ENCODE results near the gene PTGDR2.

The PTGDR2 gene

DNA sequence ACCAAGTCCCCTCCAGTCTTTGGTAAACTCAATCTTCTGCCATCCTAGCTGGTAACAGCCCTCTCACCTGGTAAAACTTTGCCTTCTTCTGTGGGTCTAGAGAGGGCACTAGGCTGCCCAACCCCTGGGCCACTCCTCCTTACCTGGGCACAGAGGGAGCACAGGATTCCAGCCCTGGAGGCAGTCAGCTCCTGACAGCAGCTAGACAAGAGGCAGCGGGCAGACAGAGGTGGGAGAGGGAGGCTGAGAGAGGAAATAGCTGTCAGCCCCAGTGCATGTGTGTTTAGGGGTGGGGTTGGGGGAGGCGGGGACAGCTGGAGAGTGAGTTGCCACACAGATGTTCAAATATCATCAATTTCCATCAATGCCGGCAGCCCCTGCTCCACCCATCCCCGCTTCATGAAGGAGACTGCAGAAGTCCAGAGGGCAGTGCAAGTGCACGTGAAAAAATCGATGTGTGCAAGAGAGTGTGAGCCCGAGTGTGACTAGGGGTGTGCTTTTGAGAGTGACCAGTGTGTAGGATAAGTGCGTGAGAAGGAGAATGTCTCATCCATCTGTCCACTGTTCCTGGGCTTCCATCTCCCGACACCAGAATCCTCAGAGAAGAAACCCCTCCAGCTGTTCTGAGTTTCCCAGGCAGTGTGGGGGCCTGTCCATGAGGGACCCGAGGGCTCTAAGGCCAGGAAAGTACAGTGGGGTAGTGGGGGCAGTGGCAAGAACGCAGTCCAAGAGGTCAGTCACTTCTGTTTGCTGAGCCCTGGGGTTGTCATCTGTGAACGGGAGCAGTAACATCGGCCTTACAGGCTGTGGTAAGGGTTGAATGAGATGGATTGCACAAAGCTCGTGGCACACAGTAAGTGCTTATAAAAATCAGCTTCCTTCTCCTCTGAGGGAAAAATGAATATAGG, at the start of gene PTGDR2:
TSS of gene PTGDR2 (minus strand) at position 225 of the 908 bp plus-strand sequence. CDS start 2,228 bp downstream, outside the sequence.
- DNase-seq (ENCODE audit: low read depth in 3 of 3), result no peak

DNA sequence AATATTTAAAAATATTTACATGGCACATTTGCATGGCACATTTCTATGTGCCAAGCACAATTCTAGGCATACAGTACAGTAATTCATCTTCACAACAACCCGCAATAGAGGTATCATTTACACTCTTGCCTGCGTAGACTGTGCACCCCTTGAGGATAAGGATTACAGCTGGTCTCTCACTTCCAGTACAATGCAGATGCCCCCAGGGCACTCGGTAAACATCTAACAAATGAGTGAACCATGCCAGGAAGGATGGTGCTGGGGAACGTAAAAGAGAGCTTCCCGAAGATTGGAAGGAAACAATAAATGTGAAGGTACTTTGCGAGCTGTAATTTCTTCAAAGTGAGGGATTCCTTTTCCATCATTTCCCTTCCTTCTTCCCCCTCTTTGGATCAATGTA, 49.3 kb upstream of the PTGDR2 start:
- no peak for DNase-seq (ENCODE audit: low read depth in 3 of 3)

DNA sequence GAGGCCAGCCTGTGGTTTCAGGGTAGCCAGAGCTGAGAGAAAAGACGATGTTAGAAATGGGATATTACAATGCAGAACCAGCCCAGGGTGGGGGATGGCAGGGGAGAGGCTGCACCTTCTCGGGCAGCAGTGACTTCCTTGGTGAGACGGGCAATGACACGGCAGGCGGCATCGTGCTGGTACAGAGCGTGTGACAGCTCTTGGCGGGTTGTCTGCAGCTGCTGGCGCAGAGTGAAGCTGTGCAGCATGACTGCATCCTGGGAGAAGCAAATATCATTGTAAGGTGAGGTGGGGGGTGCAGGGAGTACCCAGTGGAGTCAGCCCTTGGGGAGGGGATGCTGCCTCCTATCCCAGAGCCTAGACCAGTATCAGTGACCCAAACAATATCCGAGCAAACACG, 46.9 kb upstream of the PTGDR2 start:
- no peak for DNase-seq (ENCODE audit: low read depth in 3 of 3)

DNA sequence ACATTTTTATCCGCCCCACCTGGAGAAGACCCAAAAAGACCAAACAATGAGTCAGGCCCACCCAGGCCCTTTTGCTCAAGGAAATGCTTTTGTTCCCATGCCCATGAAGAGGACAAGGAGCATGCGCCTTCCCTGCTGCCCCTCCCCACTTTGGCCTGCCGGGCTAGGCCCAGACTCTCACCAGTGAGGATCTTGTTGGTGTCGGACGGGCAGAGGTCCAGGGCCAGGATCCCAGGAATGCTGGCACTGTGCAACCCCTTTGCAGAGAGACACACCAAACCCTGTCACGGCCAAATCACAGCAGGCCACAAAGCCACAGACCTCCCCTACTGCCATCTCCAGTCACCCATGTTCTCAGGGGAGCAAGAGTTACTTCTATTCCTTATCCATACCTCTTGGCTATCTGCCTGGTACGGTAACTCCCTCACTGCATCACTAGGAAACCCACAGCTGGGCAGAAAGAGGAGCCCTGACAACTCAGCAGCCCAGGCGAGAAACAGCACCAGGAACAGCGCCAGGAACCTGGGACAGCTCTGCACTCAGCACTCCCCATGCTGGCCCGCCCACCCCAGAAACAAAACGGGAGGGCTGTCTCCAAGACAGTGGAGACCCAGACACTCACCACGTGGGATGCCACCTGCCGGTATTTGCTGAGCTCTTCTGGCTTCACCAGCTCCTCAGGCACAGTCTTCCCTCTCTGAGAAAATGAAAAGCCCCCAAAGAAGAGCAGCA, 45.1 kb upstream of the PTGDR2 start:
- no peak for DNase-seq (ENCODE audit: low read depth in 3 of 3)

DNA sequence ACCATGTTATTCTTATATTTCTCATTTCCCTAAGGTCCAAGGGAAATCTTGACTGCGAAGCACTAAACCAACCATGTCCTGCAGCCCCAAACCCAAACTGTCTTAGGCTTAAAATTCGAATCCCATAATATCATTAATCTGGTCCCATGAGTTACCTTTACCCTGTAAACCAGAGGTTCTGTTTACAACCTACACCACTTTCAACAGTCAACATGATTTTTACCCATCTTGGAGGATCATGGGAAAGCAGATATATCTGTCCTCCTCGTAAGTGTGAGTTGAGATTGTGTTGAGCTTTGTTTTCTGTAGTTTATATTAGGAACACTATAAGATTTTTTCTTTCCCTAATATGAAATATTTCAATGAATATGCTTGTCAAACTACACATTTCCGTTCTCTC, 44.2 kb upstream of the PTGDR2 start:
- no peak for DNase-seq (ENCODE audit: low read depth in 3 of 3)

DNA sequence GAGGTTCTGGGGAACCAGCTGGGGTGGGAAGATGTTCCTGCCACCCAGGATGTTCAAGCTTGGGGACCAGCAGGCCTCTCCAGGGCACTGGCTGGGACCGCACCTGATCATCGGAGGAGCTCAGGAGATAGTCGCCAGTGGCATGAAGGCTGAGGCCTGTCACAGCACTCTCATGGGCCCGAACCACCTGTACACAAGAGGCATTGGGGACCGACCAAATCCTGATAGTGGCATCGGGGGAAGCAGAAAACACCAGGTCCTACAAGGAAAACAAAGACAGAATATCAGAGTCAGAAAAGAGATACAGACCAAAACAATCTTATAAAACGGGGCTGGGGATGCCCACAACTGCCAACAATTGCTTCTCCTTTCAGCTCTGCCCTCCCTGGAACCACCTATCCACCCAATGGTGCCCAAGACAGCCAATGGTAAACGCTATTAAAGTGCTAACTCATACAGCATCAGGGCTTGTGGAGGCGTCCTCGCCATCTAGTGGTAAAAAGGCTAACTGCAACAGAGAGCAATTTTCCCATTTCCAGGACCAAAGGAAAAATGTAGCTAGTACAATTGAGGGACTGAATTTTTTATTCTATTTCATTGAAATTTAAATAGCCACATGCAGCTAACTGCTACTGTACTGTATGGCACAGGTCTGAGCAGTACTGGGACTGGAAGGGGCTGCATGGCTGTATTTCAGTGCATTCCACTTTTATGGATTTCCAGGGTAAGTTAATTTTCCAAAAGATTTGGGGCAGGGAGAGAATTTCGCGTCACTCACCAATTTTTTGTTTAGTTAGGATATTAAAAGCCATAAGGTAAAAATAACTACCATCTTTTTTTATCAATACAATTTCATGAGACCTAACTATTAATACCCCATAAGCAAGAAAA, 43.5 kb upstream of the PTGDR2 start:
- no peak for DNase-seq (ENCODE audit: low read depth in 3 of 3)

DNA sequence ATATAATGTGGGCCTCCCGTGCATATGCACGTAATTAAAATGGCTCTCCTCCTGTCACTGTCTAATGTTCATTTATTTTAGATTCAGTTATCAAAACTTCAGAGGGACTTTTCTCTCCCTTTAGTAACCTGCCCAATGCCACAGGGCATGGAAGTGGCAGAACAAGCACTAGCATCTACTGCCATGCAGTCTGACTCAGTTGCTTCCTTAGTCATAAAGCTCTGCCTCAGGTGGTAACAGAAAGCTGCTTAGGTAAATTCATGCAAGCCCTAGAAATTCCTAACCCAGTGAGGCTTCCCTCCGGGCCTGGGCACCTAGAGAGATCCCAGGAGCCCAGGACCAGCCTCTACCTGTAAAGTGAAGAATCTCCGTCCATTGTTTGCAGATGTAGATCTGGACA, 41.7 kb upstream of the PTGDR2 start:
- no peak for DNase-seq (ENCODE audit: low read depth in 3 of 3)

DNA sequence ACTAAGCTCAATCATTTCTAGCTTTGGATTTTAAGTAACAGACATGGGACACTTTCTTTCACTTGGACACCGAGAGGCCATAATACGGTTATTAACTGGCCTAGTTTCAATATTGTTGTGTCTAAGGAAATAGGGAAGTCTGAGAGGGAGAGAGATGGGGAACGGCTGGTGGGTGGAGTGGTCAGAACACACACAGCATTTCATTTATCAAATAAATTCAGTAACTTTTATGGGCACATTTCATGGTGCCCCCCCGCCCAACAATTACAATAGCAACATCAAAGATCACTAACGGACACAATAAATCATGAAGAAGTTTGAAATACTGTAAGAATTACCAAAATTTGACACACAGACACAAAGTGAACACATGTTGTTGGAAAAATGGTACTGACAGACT, 39.9 kb upstream of the PTGDR2 start:
- no peak for DNase-seq (ENCODE audit: low read depth in 3 of 3)

DNA sequence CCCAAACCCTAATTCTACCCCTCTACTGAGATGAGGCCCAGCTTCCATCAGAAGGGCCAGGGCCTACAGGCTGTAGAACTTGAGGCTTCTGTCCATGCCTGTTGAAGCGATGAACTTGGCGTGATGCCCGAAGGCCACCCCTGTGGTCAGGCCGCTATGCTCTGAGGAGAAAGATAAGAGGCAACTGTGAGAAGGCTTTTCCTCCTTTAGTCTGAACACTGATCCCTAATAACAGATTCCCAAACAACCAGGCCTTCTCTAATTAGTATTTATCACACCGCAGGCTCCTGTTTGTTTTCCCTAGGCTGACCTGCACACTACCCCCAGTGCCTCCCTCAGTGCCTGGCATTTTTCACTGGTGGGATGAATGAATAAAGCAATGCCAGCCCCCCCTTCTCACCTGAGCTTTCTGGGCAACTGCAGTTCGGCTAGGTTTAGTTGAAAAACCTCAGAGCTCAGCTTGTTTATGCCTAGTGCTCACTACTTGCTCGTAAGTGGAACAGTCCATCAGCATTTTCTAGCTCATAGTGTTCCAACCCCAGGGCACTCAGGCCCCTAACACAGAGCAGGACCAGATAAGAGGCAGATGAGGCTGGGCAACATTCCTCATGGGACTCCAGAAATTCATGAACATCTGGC, 35.5 kb upstream of the PTGDR2 start:
- no peak for DNase-seq (ENCODE audit: low read depth in 3 of 3)

DNA sequence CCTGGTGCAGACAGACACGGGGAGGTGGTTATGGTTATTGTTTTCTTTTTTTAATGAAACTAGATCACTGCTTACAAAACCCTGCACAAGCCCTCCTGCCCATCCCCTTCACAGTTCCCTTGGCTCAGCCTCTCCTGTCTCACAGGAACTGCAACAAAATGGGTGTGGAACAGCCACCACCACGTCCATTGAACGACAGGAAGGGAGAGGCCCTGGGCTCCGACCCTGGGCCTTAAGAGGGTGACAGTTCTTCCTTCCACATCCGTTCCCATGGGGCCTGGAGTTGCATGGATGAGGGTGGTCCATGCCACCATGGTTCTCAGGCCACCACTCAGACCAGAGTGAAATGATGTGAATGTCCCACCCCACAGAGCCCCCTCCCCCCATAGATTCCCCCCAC, 34.9 kb upstream of the PTGDR2 start:
- no peak for DNase-seq (ENCODE audit: low read depth in 3 of 3)

DNA sequence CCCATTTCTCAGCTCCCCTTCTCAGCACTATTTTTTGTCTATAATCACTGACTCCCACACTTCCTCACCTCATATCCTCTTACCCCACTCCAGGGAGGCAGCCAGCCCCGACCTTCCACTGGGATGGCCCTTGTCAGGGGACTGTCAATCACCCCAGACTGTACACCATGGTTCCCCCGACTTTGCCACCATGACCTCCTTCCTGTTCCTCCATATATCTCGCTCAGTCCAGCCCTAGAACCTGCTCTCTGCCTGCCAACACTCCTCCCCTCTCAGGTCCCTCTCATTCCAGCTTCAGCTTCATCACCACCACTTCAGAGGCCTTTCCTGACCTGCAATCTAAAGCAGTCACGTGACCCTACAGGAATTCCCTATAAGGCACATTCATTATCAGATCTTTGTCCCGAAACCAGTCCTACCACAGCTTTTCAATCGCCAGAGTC, 34.1 kb upstream of the PTGDR2 start:
- DNase-seq (ENCODE audit: low read depth in 3 of 3), result no peak

DNA sequence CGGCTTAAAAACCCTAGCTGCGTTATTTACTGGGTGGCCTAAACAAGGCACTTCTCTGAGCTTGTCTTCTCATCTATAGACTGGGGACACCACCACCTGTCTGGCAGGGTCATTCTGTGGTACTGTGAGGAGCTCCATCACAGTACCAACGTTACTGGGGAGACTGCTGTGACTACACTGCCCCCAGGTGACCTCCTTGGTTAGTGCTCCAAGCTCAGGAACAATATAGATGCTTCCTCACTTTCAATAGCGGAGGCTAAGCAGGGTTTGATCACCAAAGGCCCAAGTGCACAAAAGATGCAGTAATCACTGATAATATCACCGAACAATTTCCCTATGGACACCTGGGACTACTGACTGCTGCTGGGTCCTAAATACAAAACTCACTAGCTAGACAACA, 31.8 kb upstream of the PTGDR2 start:
- DNase-seq (ENCODE audit: low read depth in 3 of 3), result no peak

DNA sequence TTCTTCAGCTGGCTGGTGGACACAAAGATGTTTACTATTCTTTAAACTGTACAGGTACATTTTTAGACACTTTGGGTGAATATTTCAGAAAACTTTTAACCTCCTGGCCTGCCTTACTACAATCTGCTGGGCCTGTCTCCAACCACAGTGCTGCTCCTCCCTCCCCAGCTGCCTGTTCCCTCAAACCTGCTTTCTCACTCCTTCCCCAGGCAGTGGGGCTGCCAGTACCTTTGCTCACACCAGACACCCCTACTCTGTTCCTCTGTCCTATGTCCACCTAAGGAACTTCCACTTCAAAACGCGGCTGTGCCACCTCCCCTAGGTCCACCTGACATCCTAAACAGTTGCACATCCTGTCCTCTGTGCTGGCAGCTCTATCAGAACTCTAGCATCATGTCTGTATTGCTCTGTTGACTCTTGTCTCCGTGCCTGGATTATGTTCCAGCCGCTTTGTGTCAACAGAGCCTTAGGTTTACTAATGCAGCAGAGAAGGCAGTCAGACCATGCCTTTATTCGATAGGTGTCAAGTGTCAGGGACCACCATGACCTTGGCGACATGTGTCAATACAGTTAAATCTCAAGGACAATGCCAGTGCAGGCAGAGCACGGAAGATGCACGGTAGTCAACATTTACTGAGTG, 25.0 kb upstream of the PTGDR2 start:
- no peak for DNase-seq (ENCODE audit: low read depth in 3 of 3)

DNA sequence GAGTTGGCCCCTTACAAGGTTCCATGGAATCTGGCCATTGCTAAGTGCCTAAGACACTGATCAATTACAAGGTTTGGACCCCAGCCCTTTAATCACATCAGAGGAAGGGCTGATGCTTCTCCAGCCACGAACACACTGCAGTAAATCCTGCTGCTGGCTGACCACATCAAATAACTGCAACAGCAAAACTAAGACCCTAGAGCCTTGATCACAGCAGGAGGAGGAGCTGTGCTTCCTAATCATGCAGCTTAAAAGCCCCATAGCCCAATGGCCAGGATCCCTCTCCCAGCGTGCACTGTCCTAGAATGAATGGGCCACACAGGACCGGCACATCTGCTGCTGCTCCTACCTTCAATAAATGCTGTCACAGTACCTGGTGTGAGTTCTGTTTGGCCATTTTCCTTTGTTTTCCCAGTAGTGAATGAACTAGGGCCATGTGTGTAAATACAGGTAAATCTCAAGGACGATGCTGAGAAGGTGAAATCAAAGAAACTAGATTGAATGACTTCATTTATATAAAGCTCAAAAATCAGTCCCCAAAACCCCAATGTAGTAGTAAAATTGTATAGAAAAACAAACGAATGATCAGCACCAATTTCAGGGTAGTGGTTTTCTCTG, 24.3 kb upstream of the PTGDR2 start:
- no peak for DNase-seq (ENCODE audit: low read depth in 3 of 3)

DNA sequence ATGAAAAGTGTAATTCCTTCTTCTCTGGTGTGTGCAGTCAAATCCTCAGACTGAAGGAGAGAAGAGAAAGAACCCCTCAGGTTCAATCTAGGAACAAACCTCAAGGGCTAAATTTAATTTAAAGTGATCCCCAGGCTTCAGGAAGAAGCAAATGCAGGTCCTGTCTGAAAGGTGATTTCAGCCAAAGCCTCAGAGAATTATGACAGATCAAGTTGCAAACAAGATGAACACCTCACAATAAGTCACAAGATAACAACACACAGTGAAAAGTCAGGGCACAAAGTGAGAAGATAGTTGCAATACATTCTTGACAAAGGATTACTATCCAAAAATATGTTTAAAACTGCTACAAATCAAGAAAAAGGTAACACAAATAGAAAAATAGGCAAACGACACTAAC, 23.4 kb upstream of the PTGDR2 start:
- DNase-seq (ENCODE audit: low read depth in 3 of 3), result no peak

DNA sequence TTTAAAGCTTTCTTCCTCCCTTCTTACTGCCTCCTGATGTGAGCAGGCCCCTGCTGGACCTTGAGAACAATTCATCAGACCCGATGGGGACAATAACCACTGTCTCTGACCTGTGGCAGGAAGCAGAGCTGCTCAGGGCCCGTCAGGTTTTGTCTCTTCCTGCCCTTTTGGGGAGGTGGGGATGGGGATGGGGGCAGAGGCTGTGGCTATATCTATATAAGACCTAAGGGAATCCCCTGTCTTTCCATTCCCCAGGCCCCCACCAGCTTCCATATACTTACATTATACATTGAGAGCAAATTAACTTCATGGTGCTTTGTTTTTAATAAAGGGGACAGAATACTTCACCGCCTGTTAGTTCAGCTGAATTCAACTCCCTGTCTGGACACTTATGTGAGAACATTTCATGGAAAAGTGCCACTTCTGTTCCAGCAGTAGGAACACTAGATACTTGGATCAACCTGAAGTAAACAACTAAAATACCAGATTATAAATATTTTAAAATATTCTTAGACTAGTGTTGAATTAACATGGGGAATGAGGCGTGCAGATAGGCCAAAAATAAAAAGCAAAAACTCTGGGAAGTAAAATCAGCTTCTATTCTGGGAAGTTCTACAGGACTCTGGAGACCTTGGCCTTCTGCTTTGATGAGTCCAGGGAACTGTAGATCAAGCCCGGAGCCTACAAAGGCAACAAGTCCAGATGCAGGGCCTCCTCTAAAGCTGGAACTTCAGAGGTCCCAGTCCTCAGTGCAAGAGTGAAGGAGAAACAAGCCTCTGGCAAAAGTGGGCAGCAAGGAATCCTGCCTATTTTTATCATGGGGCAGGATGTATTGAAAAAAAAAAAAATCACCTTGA, 22.7 kb upstream of the PTGDR2 start:
- no peak for DNase-seq (ENCODE audit: low read depth in 3 of 3)

DNA sequence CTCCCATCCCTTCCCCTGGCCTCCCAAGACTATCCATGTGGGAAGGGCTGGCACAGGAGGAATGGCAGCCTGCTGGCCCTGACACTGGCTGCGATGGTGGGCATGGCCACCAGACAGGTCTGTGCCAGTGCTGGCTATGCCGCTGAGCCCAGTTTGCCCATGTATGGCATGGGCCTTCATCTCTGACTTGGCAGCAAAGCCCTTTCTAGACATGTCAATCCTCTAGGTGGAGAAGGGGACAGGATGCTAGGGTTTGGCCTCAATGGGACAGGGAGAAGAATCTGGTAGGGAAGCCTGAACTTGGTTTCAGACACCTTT, 20.4 kb upstream of the PTGDR2 start:
- DNase-seq (ENCODE audit: low read depth in 3 of 3), result no peak

DNA sequence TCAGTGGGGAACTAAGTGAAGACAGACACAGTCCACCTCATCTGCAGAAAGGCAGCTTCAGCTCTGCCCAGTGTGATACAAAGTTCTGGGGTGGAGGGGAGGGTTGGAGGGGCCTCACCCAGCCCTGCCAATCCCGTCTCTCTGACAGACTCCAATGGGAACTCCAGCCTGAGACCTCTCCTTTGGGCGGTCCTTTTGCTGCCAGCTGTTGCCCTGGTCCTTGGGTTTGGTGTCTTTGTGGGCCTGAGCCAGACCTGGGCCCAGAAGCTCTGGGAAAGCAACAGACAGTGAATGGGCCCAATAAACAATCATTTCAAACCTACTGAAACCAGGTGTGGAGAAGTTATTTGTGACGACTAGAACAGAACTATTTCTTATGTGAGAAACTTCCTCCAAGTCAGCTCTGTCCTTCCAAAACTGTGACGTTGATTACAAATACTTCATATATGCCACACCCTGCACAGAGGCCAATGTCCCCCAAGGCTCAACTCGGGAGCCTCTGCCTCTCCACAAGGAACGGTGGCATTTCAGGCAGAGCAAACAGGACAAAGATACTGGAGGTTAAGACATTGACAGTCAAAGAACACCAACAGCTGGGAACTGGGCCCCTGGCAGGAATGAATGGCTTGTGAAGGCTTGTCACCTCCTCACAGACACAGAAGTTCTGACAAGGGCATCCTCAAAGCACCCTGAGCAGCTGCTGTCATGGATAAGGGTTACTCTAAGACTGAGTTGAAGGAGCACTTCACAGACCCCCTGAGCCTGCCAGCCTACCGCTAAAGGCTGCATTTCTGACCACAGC, 19.8 kb upstream of the PTGDR2 start:
- no peak for DNase-seq (ENCODE audit: low read depth in 3 of 3)

All from stimulated activated CD4-positive, alpha-beta T cell treated with anti-CD3 and anti-CD28 coated beads, TNF-alpha, amount 100 ng/mL, for 4 hours (primary cell).